ENCODE measurements around the gene MZF1. TPM values are rescaled to one million over a fixed set of nuclear protein-coding genes. Genes with fewer than 3 reads are reported as not detected.

The MZF1 gene
- total and polyA plus RNA-seq, 9 of the 15 experiments (the other 6 are each of a cell fraction or from before 2014, with no cell fraction given): 0.31 to 29.3 (median 11.5) TPM

DNA sequence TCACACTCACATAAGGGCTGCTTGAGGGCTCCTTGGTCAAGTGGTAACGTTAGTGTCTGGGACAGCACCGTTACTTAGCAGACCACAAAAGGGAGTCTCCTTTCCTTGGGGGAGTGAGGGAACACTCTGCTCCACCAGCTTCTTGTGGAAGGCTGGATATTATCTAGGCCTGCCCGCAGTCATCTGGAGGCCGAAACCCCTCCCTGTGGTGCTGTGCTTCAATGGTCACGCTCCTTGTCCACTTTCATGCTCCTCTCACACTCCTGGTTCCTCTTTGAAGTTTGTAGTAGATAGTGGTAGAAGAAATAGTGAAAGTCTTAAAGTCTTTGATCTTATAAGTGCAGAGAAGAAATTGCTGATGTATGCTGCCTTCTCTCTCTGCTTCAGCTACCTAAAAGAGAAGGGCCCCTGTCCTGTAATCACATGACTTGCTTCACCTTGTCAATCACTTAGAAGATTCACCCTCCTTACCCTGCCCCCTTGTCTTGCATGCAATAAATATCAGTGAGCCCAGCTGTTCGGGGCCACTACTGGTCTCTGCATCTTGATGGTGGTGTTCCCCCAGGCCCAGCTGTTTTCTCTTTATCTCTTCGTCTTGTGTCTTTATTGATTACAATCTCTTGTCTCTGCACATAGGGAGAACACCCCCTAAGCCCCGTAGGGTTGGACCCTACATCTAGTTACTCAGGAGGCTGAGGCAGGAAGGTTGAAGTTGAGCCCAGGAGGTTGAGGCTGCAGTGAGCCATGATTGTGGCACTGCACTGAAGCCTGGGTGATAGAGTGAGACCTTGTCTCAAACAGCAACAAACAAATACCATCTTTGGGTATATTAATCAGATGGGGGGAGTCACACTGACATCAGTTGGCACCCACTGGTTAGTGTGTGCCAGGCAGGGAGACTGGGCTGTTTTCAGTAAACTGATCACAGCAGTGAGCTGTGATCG is 11.6 kb upstream of the MZF1 start (continued):
- TF ChIP-seq, protein P1, sequence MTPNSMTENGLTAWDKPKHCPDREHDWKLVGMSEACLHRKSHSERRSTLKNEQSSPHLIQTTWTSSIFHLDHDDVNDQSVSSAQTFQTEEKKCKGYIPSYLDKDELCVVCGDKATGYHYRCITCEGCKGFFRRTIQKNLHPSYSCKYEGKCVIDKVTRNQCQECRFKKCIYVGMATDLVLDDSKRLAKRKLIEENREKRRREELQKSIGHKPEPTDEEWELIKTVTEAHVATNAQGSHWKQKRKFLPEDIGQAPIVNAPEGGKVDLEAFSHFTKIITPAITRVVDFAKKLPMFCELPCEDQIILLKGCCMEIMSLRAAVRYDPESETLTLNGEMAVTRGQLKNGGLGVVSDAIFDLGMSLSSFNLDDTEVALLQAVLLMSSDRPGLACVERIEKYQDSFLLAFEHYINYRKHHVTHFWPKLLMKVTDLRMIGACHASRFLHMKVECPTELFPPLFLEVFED (CRISPR knock-in tag; conservative IDR thresholded peaks at IDR 0.05): no peak
- TF ChIP-seq CTBP1 (IDR thresholded peaks at IDR 0.05; ENCODE audit: borderline replicate concordance): peak; percentile 61; the same call in 1 of the 2 replicates
- peak; percentile 94 for TF ChIP-seq RNF2 (IDR thresholded peaks at IDR 0.05)
- TF ChIP-seq ZNF584 (CRISPR knock-in tag; IDR thresholded peaks at IDR 0.05; ENCODE audit: low read depth): peak; percentile 60; the same call in 1 of the 2 replicates
- TF ChIP-seq MAZ (CRISPR knock-in tag; conservative IDR thresholded peaks at IDR 0.05 in 1 of 2, IDR thresholded peaks at IDR 0.05 in 1 of 2): peak; percentile 78 to 79
- TF ChIP-seq TEAD1 (CRISPR knock-in tag; IDR thresholded peaks at IDR 0.05): peak in 1 of 2 experiments; percentile 63; a peak in 1 of 4 replicates
- TF ChIP-seq ESRRA (IDR thresholded peaks at IDR 0.05; ENCODE audit: borderline replicate concordance, low read depth): peak; percentile 85; the same call in 1 of the 2 replicates
- no peak for TF ChIP-seq PURB (CRISPR knock-in tag; IDR thresholded peaks at IDR 0.05; ENCODE audit: low read depth)
- TF ChIP-seq GABPA (tag; conservative IDR thresholded peaks at IDR 0.05; ENCODE audit: low read depth): 0 out of 2 replicates have a peak, but pooled peaks have one; percentile 32
- TF ChIP-seq, protein P2, sequence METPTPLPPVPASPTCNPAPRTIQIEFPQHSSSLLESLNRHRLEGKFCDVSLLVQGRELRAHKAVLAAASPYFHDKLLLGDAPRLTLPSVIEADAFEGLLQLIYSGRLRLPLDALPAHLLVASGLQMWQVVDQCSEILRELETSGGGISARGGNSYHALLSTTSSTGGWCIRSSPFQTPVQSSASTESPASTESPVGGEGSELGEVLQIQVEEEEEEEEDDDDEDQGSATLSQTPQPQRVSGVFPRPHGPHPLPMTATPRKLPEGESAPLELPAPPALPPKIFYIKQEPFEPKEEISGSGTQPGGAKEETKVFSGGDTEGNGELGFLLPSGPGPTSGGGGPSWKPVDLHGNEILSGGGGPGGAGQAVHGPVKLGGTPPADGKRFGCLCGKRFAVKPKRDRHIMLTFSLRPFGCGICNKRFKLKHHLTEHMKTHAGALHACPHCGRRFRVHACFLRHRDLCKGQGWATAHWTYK (CRISPR knock-in tag; IDR thresholded peaks at IDR 0.05): peak; percentile 55; the same call in 1 of the 2 replicates
- TF ChIP-seq, protein P3, sequence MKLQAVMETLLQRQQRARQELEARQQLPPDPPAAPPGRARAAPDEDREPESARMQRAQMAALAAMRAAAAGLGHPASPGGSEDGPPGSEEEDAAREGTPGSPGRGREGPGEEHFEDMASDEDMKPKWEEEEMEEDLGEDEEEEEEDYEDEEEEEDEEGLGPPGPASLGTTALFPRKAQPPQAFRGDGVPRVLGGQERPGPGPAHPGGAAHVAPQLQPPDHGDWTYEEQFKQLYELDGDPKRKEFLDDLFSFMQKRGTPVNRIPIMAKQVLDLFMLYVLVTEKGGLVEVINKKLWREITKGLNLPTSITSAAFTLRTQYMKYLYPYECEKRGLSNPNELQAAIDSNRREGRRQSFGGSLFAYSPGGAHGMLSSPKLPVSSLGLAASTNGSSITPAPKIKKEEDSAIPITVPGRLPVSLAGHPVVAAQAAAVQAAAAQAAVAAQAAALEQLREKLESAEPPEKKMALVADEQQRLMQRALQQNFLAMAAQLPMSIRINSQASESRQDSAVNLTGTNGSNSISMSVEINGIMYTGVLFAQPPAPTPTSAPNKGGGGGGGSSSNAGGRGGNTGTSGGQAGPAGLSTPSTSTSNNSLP (IDR thresholded peaks at IDR 0.05; ENCODE audit: borderline replicate concordance, low read depth, low read length): no peak
- 0 out of 3 replicates have a peak, but pooled peaks of 1 of the 2 experiments have one; percentile 20 for TF ChIP-seq CBX3 (IDR thresholded peaks at IDR 0.05; ENCODE audit: borderline replicate concordance in 1 of 2, low read length in 2 of 2)
- TF ChIP-seq IRF1 (CRISPR knock-in tag; IDR thresholded peaks at IDR 0.05; ENCODE audit: borderline replicate concordance): no peak
- TF ChIP-seq ATF7 (IDR thresholded peaks at IDR 0.05): peak; percentile 41; the same call in 1 of the 2 replicates
- peak; percentile 21; the same call in 1 of the 2 replicates for TF ChIP-seq POLR2H (tag; IDR thresholded peaks at IDR 0.05; ENCODE audit: low read depth)
- TF ChIP-seq RUNX1 (IDR thresholded peaks at IDR 0.05; ENCODE audit: low read depth): peak; percentile 51; the same call in 1 of the 2 replicates
- TF ChIP-seq TAL1 (IDR thresholded peaks at IDR 0.05): peak; percentile 62

Measured in K562 (cell line).